Measurements from ENCODE around the gene PYHIN1.

GRCh38 chr1:158951956-158952355, 20.6 kb downstream of the PYHIN1 start:
- no peak for TF ChIP-seq CTCF (IDR thresholded peaks at IDR 0.05; ENCODE audit: low read length)
- no peak for TF ChIP-seq EZH2 (IDR thresholded peaks at IDR 0.05; ENCODE audit: borderline replicate concordance, low read length)

Measured in OCI-LY1 (cell line).